T-cell (primary cell): Measurements from ENCODE around the gene FIS1. TPM values are rescaled to one million over a fixed set of nuclear protein-coding genes. Genes with fewer than 3 reads are reported as not detected.

Experiments used
- ATAC-seq, 4 experiments: fragments of 200-7000 bp in 3 of 4; fragments of 150-1000 bp in 1 of 4; cut with Tn5 transposase; replicated peaks in 1 of 4; 1 replicate in 3 of 4; 2 replicates in 1 of 4; pipeline ENCODE4 v1.10.0; 2021; ENCODE audit warnings: moderate library complexity in 3 of 4, mild to moderate bottlenecking in 2 of 4, moderate number of reproducible peaks in 1 of 4
- CTCF ChIA-PET, 2 donors: fragments of 300-600 bp; sonication (Branson Sonifier 250); formaldehyde crosslinking; loops; one replicate each; lab custom pipeline; 2022; ENCODE audit warnings: antibody characterized with exemption in 2 of 2; lab: Charles Lee
- POLR2A ChIA-PET, 2 donors: fragments of 300-600 bp; sonication (Branson Sonifier 250); formaldehyde crosslinking; loops; one replicate each; lab custom pipeline; 2022; ENCODE audit warnings: antibody characterized with exemption in 2 of 2; lab: Charles Lee
- DNase-seq, 35 experiments: peaks; one replicate each; pipeline versions ENCODE4 v3.0.0 to v3.0.0-alpha.2; 2013 to 2023
- H3K27ac ChIP-seq: one replicate; pipeline ENCODE4 v1.5.1; 2013; ENCODE audit warnings: low read length
- H3K27me3 ChIP-seq, 2 experiments: replicated peaks in 1 of 2; 1 replicate in 1 of 2; 2 replicates in 1 of 2; pipeline versions ENCODE4 v1.6.1 to v1.7.0; 2013; ENCODE audit warnings: low read length in 1 of 2, mixed read lengths in 1 of 2; ENCODE audit not compliant: control insufficient read depth in 2 of 2, insufficient read depth in 2 of 2; ENCODE audit errors: extremely low read depth in 1 of 2
- H3K36me3 ChIP-seq, 2 donors: 1 replicate in 1 of 2; 2 replicates in 1 of 2; pipeline versions ENCODE4 v1.6.1 to v1.7.0; 2013; ENCODE audit warnings: low read length in 1 of 2; ENCODE audit not compliant: control insufficient read depth in 2 of 2, insufficient read depth in 1 of 2; ENCODE audit errors: extremely low read depth in 1 of 2
- H3K4me1 ChIP-seq, 2 experiments: 1 replicate in 1 of 2; 2 replicates in 1 of 2; pipeline versions ENCODE4 v1.6.1 to v1.7.0; 2013; ENCODE audit warnings: low read length in 2 of 2, mixed read lengths in 1 of 2; ENCODE audit not compliant: insufficient read depth in 2 of 2, control insufficient read depth in 1 of 2; ENCODE audit errors: extremely low read depth in 1 of 2
- H3K4me3 ChIP-seq, 2 donors: 1 replicate in 1 of 2; 2 replicates in 1 of 2; pipeline versions ENCODE4 v1.5.1 to v1.7.0; 2013; ENCODE audit warnings: mild to moderate bottlenecking in 2 of 2, low read length in 1 of 2, moderate library complexity in 1 of 2; ENCODE audit not compliant: control insufficient read depth in 1 of 2; ENCODE audit errors: extremely low read depth in 1 of 2
- H3K9me3 ChIP-seq: 2 replicates; pipeline ENCODE4 v1.7.0; 2013
- H3K27ac Mint-ChIP-seq, 2 donors: one replicate each; pipeline ENCODE4 v1.8.0; 2020 to 2021; ENCODE audit warnings: mild to moderate bottlenecking in 2 of 2, mixed read lengths in 2 of 2
- H3K27me3 Mint-ChIP-seq, 2 donors: one replicate each; pipeline ENCODE4 v1.8.0; 2021 to 2022; ENCODE audit warnings: mixed read lengths in 2 of 2
- H3K36me3 Mint-ChIP-seq: one replicate; pipeline ENCODE4 v1.8.0; 2021; ENCODE audit warnings: mixed read lengths
- H3K4me1 Mint-ChIP-seq, 3 donors: one replicate each; pipeline ENCODE4 v1.8.0; 2020 to 2022; ENCODE audit warnings: mixed read lengths in 3 of 3, mild to moderate bottlenecking in 1 of 3
- H3K4me3 Mint-ChIP-seq, 3 donors: one replicate each; pipeline ENCODE4 v1.8.0; 2020 to 2022; ENCODE audit warnings: mild to moderate bottlenecking in 3 of 3, mixed read lengths in 3 of 3, moderate library complexity in 3 of 3
- H3K9me3 Mint-ChIP-seq, 3 donors: one replicate each; pipeline ENCODE4 v1.8.0; 2020 to 2022; ENCODE audit warnings: mixed read lengths in 3 of 3
- WGBS: methylation state at CpG from one replicate; pipeline ENCODE4 v1.1.5; 2013; ENCODE audit warnings: missing lambda C conversion rate; ENCODE audit not compliant: insufficient coverage; 5-methylcytosine and 5-hydroxymethylcytosine counted together
- total RNA-seq, 35 experiments: library from RNA in 6 of 35; stranded (reverse) in 6 of 35; fragments of 120-200 nt in 1 of 35; gene quantifications; one replicate each; pipeline versions ENCODE4 v1.2.1 to v1.2.4 and lab custom pipeline; 2013 to 2026

The FIS1 gene
- total RNA-seq, 5 donors from 2014 or later (not counting 1 experiment from before 2014, with no cell fraction given) = 99.3 to 136 (median 125) TPM

DNA sequence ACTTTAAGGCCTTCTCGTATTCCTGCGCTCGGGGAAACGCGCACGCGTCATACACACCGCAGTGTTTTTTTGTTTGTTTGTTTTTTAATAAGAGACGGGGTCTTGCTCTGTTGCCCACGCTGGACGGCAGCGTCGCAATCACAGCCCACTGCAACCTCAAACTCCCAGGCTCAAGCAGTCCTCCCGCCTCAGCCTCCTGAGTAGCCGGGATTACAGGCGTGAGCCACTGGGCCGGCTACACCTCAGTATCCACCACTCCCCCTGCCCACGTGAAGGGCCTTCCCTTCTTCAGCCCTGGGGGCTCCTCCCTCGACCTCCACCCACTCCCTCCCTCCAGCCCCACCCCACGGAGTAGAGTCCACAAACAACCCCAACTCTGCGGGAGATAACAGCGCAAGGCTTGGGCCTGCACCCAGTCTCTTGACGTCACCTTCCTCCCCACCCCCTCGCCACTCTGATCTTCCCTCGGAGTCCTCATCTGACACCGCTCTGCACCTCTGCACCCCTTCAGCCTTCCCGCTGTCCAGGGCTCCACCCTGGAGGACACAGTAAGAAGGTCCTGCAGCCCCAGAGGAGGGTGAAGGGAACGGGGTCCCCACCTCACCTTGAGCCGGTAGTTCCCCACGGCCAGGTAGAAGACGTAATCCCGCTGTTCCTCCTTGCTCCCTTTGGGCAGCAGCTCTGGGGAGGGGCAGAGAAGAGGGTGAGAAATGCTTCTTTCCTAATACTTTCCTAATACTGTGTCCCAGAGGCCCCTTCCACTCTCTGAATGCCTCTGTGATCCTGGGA lies 4.5 kb downstream of the FIS1 start:
- DNase-seq = no peak
- Histone ChIP-seq H3K36me3 (peaks cover 0 to 44% of the 10 kb centered on the region in 2 donors), H3K27me3 (no peaks in the 10 kb centered on the region), H3K4me3 (no peak overlapping the region), H3K27ac (no peak overlapping the region), H3K4me1 (peaks cover 6 to 30% of the 10 kb centered on the region in 2 experiments), H3K9me3 (no peaks in the 10 kb centered on the region)
- Mint-ChIP-seq H3K27ac (no peak overlapping the region), H3K27me3 (no peaks in the 10 kb centered on the region), H3K4me3 (no peak overlapping the region), H3K4me1 (peaks cover 20 to 25% (median 23%) of the 10 kb centered on the region in 3 donors), H3K36me3 (peaks cover 7% of the 10 kb centered on the region), H3K9me3 (no peaks in the 10 kb centered on the region)
- ChIA-PET POLR2A (no interaction called here), CTCF (no interaction called here)
- 94% methylated on average over 15 of the region's 32 CpGs for WGBS
- no peak for ATAC-seq

DNA sequence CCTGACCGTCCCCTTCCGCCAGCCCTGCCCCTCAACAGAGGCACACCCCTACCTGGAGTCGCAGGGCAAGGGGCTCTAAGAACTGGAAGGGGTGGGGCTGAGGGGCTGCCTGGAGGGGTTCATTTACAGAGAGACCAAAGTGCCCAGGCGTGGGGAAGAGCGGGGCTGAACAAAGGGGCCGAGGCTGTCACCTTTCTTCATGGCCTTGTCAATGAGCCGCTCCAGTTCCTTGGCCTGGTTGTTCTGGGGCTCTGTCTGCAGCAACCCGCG lies 5.0 kb downstream of the FIS1 start:
- CTCF ChIA-PET = no interaction called here
- no peak overlapping the region for H3K4me3 ChIP-seq
- no peak overlapping the region for H3K4me3 Mint-ChIP-seq

DNA sequence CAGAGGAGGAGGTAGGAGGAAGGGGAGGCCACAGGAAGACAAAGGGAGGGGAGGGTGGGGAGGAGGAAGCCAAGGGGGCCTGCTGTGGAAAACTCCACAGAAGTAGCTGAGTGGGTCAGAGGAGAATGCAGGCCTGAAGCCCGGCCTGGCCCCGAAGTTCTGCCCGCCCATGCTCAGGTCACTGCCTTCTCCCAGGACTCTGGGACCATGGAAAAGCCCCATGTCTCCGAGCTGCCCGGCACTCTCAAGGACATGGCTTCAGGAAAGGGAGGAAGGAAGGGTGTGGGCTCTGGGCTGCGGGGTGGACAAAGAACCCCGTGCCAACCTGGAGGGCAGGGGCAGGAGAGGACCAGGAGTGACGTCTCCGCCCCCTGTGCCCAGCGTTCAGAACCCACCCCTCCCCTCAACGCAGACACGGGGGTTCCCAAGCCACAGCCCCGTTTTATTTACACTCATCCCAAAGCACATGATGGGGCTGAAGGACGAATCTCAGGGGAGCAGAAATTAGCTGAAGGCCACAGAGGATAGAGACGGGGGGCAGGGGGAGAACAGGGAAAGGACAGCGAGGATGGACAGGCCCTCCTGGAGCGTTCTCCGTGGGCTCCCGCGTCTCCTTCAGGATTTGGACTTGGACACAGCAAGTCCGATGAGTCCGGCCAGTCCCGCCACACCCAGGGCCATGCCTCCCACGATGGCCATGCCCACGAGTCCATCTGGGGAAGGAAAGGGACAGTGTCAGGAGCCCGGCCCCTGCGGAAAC lies 5.5 kb downstream of the FIS1 start:
- Mint-ChIP-seq H3K36me3 (peaks cover 7% of the 10 kb centered on the region), H3K27ac (no peak overlapping the region)
- H3K27ac ChIP-seq = no peak overlapping the region

More for the DNA sequence above, 5.0 kb downstream of the FIS1 start:
- Mint-ChIP-seq H3K36me3 (peaks cover 7% of the 10 kb centered on the region), H3K4me1 (peaks cover 15 to 20% (median 19%) of the 10 kb centered on the region in 3 donors), H3K27me3 (no peaks in the 10 kb centered on the region), H3K27ac (no peak overlapping the region), H3K9me3 (no peaks in the 10 kb centered on the region)
- Histone ChIP-seq H3K4me1 (peaks cover 6 to 25% of the 10 kb centered on the region in 2 experiments), H3K36me3 (peaks cover 0 to 47% of the 10 kb centered on the region in 2 donors), H3K27ac (no peak overlapping the region), H3K9me3 (no peaks in the 10 kb centered on the region), H3K27me3 (no peaks in the 10 kb centered on the region)
- POLR2A ChIA-PET = no interaction called here
- no peak for ATAC-seq
- 96% methylated on average over 7 of the region's 9 CpGs for WGBS
- no peak for DNase-seq

DNA sequence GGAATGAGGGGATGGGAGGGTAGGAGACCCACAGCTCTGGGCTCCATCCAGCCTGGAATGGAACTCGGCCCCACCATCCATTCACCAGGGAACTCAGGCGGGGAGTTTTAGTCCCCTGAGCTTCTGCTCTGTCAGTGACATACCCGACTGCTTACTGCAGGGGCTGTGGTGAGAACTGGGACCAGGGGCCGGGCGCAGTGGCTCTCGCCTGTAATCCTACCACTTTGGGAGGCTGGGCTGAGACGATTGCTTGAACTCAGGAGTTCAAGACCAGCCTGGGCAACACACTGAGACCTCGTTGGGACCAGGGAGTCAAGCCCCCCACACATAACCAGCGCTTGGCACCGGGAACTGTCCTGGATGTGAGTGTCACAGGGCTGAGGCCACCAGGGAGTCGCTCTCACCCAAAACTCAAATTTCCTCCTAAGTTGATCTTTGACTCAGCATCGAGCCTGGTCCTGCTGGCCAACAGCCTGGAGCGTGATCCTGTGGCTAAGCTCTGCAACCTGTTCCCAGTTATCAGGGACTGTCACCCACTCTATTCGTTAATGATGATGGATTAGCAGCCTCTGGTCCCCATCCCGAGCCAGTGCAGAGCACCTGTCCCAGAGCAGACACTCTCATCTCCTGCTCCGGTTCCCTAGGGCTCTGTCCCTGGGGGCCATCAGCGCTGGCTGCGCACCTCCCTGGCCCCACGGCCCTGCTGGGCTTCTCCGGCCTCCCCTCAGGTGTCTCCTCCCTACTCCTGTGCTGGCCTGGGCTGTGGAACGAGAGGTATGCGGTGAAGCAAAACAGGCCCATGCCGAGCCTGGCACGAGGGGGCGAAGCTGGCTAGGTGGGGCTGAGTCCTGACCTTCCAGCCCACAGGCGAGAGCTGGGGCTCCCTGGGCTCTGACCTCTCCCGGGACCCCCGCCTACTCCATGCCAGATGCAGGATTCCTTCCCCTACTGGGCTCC lies 6.4 kb downstream of the FIS1 start:
- H3K9me3 Mint-ChIP-seq = no peaks in the 10 kb centered on the region
- peaks cover 7% of the 10 kb centered on the region for H3K36me3 Mint-ChIP-seq

More for the DNA sequence above, 5.5 kb downstream of the FIS1 start:
- H3K36me3 ChIP-seq = peaks cover 0 to 47% of the 10 kb centered on the region in 2 donors
- POLR2A ChIA-PET = interaction anchor here in 1 of 2 donors (0.5 kb wide), 1 partner anchor 144 kb away, joined by 8 read pairs; no protein-coding TSS in a partner anchor
- no peak for DNase-seq
- H3K4me1 Mint-ChIP-seq = peaks cover 14 to 19% (median 19%) of the 10 kb centered on the region in 3 donors
- CTCF ChIA-PET = interaction anchor here in 1 of 2 donors (0.6 kb wide), 1 partner anchor 19 kb away, joined by 3 read pairs; no protein-coding TSS in a partner anchor
- H3K27me3 Mint-ChIP-seq = no peaks in the 10 kb centered on the region
- H3K4me3 Mint-ChIP-seq = no peak overlapping the region
- no peaks in the 10 kb centered on the region for H3K9me3 ChIP-seq
- H3K4me3 ChIP-seq = no peak overlapping the region
- no peaks in the 10 kb centered on the region for H3K9me3 Mint-ChIP-seq
- H3K27me3 ChIP-seq = no peaks in the 10 kb centered on the region
- H3K4me1 ChIP-seq = peaks cover 6 to 24% of the 10 kb centered on the region in 2 experiments
- 89% methylated on average over 12 of the region's 27 CpGs for WGBS
- ATAC-seq = no peak

DNA sequence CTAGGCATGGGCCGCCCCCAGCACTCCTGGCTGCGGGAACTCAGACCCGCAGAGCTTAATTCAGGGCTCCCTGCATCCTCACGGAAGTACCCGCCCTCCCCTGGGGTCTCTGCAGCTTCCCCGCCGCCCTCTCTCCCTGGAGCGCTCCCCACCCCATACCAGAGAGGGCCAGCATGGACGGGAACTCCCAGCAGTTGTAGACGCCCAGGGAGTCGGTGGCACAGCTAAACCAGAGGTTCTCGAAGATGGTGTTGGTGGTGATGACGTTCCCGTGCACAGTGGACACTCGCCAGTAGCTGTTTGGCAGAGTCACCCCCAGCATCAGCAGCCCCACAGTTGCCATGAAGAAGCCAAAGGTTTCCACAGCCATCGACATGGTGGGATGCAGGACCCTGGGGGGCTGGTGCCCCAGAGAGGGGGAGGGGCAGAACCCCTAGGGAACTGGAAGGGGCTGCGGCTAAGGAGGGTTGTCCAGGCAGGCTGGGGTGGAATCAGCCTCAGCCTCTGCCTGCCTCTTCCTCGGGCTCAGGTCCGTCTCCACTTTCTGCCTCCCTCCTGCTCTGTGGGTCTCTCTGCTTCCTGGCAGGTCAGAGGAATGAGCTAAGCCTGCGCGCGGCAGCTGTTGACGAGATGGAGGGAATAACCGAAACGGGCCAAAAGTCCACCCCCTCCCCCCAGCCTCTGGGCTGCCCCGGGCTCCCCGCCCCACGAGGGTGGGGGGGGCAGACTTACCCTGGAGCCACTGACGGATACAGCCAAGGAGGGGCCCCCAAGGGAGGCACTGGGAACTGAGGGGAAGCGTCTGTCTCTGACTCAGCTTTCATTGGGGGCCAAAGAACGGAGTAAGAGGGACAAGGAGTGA lies 7.4 kb downstream of the FIS1 start, which contains the start of gene CLDN15:
CLDN15 (minus strand) TSS at position 597 of the 862 bp plus-strand sequence; CDS start at position 376, 221 bp downstream.
- Mint-ChIP-seq H3K9me3 (no peaks in the 10 kb centered on the region), H3K36me3 (peaks cover 5% of the 10 kb centered on the region), H3K4me1 (peaks cover 0 to 6% (median 5%) of the 10 kb centered on the region in 3 donors), H3K27me3 (no peaks in the 10 kb centered on the region), H3K27ac (no peak within 1 kb of the TSS), H3K4me3 (no peak within 1 kb of the TSS)
- Histone ChIP-seq H3K27ac (no peak within 1 kb of the TSS), H3K27me3 (no peaks in the 10 kb centered on the region), H3K9me3 (no peaks in the 10 kb centered on the region), H3K36me3 (peaks cover 0 to 45% of the 10 kb centered on the region in 2 donors), H3K4me1 (peaks cover 0 to 11% of the 10 kb centered on the region in 2 experiments), H3K4me3 (no peak within 1 kb of the TSS)
- CTCF ChIA-PET = interaction anchor here (0.6 to 0.8 kb wide), 2 partner anchors 8 to 20 kb away, joined by 3 to 6 read pairs; partner anchors contain the start of genes PLOD3 (in 1 of the 2) and ZNHIT1 (in 1 of the 2)
- ATAC-seq = no peak
- POLR2A ChIA-PET = no interaction called here
- 83% methylated on average over 10 of the region's 31 CpGs for WGBS
- no peak for DNase-seq

More for the DNA sequence above, 6.4 kb downstream of the FIS1 start:
- H3K9me3 ChIP-seq = no peaks in the 10 kb centered on the region
- DNase-seq (no peak), ATAC-seq (no peak)
- no peak overlapping the region for H3K4me3 Mint-ChIP-seq
- no peak overlapping the region for H3K27ac Mint-ChIP-seq
- 81% methylated on average over 20 of the region's 28 CpGs for WGBS
- peaks cover 6 to 14% (median 14%) of the 10 kb centered on the region in 3 donors for H3K4me1 Mint-ChIP-seq
- POLR2A ChIA-PET = no interaction called here
- H3K36me3 ChIP-seq = peaks cover 0 to 47% of the 10 kb centered on the region in 2 donors
- no peaks in the 10 kb centered on the region for H3K27me3 Mint-ChIP-seq
- CTCF ChIA-PET = interaction anchor here (0.6 to 0.8 kb wide), 2 partner anchors 18 to 21 kb away, joined by 3 read pairs; partner anchors contain the start of gene ZNHIT1 (in 1 of the 2)
- no peaks in the 10 kb centered on the region for H3K27me3 ChIP-seq
- H3K27ac ChIP-seq = no peak overlapping the region
- peaks cover 1 to 15% of the 10 kb centered on the region in 2 experiments for H3K4me1 ChIP-seq
- H3K4me3 ChIP-seq = no peak overlapping the region
